NCI-H226 (cell line): ENCODE measurements around the gene ANKRD26.
A peak's percentile ranks its signal among the peaks of the same experiment; 100 is the strongest.
"Not testable (repeated sequence)": the region's sequence is repeated elsewhere in the genome, so short reads cannot be mapped to it uniquely, and the experiment has no call there.

Experiments
- DNase-seq: peaks from one replicate; pipeline ENCODE4 v3.0.0-alpha.2; 2015

Gene ANKRD26

DNA sequence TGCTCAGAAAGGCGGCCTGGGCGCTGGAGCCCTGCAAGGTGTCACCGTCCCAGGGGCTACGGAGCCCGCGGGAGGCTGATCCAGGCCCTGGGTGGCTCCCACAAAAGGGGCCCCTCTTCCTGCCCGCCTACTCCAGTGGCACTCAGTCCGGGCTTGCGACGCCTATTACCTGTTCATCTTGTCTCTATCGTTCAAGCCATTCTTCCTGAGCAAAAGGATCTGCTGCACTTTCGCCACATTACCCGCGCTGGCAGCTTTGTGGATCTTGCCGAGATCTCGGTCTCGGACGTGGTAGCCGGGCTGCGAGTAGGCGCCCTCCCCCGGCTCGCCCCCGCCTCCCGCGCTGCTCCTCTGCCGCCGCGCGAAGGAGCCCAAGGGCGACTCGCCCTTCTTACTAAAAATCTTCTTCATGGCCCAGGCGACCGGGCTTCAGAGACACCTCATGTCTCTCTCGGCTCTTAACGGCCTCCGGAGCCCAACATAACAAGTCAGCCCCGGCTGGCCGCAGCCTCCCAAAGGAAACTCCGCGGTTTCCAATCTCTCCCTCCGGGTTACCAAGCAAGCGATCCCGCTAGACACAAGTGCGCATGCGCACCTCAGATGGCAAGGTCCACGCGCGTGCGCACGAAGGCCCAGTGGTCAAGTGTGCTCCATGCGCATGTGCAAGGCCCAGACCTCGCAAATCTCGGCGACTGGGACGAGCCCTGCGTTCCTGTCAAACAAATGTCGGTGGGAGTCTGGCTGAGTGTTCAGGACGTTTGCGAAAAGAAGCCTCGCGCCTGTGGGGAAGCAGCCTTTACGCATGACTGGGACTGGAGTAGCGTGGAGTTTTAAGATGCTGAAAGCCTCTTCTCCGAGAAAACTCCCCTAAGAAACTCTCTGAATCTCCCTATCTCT is at the start of gene ANKRD26:
Gene ANKRD26 (minus strand): TSS at position 579 of the 897 bp plus-strand sequence. CDS start 168 bp downstream, at position 411.
- DNase-seq, result peak; percentile 93

DNA sequence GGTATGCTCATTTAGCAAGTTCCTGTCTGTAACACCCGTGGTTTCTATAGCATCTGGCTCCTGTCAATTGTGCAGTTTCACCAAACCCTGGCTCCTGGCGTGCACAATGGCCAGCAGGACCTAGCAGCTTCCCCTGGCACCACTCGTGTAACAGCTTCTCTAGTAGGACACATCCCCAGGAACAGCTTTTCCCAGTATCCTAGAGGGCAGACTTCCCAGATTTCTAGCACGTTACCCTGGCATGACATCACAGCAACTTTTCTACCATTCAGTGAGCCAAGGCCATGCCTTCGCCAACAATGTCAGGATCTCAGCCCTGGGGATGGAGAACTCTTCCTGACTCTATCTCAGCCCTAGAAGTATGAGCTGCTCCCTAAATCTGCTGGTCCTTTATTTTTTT is 47.4 kb upstream of the ANKRD26 start:
- no peak for DNase-seq

DNA sequence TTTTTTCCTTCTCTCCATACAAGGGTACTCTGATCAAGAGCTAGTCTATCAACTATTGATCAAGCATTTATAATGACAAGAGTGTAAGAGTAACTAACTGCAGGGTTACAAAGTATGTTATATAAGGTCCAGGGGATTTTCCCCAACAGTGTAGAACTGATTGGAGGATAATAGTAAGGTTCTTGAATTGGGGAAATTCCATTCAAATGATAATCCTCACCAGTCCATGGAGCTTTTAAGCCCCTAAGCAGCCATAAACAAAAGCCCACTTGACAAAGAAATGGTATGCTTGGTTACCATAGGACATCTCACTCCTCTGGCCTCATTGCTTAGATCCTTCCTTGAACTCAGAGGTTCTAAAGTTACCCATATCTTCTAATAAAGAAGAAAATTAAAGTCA is 45.6 kb upstream of the ANKRD26 start:
- no peak for DNase-seq

DNA sequence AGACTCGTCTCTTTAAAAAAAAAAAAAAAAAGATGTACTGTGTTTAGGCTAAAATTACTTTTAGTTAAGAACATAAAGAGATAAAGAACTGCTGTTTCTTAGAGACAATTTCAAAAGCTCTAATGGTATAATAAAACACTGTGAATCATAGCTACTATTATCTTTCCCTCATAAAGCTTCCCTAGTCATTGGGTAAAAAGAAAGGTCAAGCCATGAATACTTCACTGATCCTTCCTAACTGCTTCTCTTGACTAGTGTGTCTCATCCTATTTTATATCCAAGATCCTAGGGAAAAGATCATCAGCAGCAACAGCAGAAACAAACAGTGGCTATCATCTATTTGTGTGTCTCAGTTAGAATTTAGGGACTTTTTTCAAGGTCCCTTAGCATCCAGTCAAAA is 43.4 kb upstream of the ANKRD26 start:
- no peak for DNase-seq

- no peak for DNase-seq
Measured at GRCh38 chr10:27138277-27138676, 38.0 kb upstream of the ANKRD26 start.

- no peak for DNase-seq
Measured at GRCh38 chr10:27134371-27134770, 34.1 kb upstream of the ANKRD26 start.

DNA sequence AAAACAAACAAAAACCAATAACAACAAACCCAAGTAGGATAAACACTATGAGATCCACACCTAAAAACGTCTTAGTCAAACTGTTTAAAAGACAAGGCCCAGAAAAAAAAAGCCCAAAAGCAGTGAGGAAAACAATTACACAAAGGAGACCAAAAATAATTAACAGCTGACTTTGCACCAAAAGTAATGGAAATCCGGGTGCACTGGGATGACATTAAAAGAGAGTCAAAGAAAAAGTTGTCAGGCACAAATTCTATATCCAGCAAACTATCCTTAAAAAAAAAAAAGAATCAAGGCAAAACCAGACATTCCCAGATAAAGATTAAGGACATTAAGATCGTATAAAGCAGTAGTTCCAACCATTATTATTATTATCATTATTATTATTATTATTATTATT is 7.9 kb upstream of the ANKRD26 start:
- no peak for DNase-seq

DNA sequence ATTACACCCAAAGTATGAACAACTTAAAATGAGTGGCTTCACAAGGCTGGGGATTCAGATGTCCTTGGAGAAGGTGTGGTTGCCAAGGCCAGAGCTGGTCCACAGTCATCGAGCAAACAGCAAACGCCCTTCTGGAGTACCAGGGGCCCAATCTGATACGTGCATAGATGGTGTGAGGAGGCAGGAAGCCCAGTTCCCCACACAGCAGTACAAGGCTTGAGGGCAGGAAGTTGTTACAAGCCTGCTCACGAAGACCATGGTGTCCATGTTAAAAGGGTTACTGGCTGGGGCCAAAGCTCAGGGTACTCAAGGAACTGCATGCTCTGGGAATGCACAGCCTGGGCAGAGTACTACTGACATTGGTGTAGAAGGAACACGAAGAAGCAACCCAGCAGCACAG is 4.6 kb upstream of the ANKRD26 start:
- DNase-seq, result no peak

DNA sequence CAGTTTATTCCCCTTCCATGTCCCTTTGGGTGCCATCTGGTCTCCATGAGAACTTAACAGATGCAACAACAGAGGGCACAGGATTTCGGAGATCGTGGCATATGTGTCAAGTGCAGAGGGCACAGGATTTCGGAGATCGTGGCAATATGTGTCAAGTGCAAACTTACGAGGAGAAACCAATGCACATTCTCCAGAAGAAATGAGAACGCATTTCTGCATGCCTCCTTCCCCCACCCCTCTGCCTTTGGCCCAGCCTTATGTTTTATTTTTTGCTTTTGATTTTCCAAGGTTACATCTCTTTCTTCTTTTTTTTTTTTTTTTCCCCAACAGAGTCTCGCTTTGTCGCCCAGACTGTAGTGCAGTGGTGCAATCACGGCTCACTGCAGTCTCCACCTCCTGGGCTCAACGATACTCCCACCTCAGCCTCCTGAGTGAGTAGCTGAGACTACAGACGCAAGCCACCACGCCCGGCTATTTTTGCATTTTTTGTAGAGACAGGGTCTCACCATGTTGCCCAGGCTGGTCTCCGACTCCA is 586 bp upstream of the ANKRD26 start:
- no peak for DNase-seq

DNA sequence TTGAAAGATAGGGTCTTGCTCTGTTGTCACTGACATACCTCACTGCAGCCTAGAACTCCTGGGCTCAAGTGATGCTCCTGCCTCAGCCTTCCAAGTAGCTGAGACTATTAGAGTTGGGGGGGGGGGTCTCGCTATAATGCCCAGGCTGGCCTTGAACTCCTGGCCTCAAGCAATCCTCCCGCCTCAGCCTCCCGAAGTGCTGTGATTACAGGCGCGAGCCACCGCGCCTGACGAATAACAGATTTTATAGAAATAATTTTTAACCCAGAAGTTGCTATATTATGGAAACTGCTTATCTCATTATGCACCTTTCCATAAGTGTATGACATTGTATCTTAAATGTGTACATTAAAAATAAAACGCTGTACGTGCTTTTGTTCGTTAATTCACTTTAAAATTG is 846 bp downstream of the ANKRD26 start:
- no peak for DNase-seq

DNA sequence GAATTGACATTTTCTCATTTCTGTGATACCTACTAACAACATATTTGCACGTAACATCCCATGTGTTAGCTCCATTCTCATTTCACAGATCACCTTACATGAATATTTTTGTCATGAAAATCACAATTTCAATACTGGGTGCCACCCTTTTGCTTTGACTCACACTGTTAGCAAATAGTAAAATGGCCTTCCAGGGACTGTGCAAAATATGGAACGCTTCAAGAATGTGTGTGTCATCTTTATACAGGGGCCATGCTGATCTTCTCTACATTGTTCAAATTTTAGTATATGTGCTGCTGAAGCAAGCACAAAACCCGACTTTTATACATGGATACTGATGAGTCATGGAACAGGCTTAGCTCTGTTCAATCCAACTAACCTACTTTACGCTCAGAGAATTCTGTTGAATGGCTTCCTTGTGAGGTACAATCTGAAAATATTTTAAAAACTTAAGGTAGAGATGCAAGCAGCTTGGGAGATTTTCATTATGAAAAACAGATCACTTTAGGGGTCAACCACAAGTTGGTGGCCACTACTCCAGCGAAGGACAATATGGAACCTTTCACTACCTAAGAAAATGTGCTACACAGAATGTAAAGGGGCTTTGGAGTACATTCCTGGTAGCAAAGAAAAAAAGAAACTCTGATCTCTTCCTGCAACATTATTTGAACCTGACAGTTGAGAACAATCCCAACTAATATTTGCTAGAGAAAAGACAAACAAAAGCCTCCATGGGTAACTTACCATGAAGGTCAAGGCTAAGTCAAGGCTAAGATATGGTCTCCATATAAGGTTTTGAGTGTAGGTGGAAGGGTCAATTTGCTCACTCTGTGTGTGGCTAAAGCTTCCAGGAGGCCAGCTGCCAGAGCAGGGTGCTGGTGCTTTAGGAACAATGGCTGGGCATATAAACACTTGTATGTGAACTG is 11.9 kb downstream of the ANKRD26 start:
- no peak for DNase-seq

- no peak for DNase-seq
Measured at GRCh38 chr10:27072436-27073114, 27.7 kb downstream of the ANKRD26 start.

DNA sequence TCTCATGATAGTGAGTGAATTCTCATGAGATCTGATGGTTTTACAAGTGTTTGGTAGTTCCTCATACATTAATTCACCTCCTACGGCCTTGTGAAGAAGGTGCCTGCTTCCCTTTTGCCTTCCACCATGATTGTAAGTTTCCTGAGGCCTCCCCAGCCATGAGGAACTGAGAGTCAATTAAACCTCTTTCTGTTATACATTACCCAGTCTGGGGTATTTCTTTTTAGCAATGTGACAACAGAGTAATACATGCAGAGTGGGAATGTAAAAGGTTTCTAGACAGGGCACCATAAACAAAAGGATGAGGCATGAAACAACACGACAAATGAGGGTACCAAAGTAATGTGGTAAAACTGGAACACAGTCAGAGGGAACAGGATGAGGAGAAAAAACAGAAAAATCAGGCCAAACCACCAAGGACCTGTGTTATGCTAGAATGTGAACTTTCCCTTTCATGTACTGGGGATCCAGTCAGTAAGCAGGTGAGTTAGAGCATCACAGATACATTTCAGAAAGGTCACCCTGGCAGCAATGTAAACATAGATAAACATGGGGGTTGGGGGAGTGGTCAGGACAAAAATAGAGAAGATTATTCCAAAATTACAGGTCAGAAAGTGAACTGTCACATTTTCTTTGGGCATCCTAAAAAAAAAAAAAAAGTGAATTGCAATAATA is 31.9 kb downstream of the ANKRD26 start:
- no peak for DNase-seq

DNA sequence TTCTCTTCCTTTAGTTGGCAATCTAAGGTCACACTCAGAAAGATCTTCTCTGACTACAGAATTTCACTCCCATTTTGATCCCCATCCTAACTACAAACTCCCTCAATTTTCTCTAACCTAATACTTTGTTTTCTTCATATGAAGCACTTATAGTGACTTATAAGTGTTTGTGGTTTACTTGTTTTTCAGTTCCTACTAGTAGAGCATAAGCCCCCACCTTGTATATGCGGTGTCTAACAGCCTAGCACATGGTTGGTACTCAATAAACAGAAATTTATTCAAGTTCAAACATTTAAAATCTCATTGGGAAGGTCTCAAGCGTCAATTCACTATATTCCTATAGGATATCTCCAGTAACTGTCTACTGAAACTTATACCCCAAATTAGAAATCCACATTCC is 35.2 kb downstream of the ANKRD26 start:
- DNase-seq, result no peak

DNA sequence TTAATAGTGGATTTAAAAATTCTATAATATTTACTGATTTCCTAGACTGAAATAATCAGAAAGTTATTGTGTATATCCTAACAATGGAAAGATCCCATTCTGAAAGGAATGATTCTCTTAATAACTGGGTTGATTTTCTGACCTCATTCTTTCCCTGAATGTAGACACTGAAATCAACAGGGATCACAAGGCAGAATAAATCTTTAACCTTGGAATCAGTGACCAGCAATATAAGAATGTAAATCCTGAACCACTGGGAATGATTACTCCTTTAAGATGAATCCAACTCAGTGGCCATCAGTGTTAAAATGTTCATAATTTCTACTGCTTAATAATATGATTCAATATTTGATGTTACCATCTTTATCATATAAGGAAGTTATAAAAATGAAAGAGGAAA is 47.6 kb downstream of the ANKRD26 start:
- no peak for DNase-seq

DNA sequence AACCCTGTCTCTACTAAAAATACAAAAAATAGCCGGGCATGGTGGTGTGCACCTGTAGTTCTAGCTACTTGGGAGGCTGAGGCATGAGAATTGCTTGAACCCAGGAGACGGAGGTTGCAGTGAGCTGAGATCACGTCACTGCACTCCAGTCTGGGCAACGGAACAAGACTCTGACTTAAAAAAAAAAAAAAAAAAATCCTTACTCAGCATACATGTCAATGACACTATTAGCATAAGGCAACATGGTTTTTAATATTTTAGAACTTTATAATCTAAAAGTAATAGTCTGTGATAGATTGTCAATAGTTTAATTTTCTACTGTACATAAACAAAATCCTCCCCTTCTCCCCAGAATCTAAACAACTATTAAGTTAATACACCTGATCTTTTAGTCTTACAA is 55.0 kb downstream of the ANKRD26 start:
- not testable (repeated sequence) for DNase-seq

DNA sequence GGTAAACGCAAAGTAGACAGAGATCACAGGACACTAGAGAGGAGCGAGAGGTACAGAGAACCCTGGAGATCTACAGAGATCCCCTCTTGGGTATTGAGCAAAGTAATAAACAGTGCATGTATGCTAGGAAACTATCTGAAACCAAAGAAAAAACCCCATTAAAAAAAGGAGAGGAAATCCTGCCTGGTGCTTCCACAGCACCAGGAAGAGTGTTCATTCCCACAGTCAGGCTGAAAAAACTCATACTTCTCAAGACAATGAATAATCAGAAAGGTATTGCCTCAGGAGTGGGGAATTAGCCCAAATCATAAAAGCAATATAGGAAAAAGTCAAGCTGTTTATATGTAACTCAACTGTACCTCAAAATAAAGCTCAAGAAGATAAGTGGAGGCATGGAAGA is 59.1 kb downstream of the ANKRD26 start:
- DNase-seq, result no peak

DNA sequence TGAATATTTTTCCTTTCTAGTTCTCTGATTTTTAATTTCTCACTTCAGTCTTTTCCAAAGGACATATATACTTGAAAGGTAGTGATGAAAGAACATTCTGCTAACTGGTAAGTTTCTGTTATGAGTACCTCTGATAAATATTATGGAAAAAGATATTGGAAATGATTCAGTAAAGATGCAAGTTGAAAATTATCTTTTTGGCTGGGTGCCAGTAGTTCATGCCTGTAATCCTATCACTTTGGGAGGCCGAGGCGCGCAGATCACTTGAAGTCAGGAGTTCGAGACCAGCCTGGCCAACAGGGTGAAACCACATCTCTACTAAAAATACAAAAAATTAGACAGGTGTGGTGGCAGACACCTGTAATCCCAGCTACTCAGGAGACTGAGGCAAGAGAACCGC is 62.1 kb downstream of the ANKRD26 start:
- no peak for DNase-seq

DNA sequence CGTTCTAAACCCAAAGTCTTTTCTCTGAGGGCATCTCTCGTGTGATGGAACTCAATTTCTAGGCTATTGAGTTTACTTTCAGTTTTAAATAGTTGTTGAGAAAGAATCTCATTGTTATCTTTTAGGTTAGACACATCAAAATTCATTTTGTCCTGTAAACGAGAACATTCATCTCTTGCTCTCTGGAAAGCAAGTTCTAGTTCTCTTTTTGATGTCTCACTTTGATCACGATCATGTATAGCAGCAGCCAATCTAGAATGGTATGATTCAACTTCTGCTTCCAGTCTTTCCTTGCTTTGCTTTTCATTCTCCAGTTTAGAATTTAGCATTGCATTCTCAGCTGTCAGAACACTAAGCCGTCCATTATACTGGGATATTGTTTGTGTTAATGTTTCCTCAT is 65.1 kb downstream of the ANKRD26 start:
- DNase-seq, result no peak

DNA sequence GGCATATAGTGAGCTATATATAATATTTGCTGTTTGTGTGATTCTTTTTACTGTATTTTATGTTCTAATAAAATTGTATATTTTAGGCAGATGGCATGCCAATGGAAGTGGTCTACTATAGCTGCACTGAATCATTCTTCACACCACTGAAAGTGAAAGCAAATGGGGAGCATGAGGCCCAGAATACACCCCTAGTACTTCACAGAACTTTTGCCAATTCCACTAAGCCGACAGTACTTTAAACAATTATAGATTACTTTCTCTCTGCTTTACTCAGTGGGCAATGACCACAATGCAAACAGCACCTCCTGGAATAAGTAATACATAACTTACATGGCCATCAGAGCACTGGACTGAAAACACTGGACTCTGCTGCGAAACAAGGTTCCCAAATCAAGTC is 70.2 kb downstream of the ANKRD26 start:
- no peak for DNase-seq

DNA sequence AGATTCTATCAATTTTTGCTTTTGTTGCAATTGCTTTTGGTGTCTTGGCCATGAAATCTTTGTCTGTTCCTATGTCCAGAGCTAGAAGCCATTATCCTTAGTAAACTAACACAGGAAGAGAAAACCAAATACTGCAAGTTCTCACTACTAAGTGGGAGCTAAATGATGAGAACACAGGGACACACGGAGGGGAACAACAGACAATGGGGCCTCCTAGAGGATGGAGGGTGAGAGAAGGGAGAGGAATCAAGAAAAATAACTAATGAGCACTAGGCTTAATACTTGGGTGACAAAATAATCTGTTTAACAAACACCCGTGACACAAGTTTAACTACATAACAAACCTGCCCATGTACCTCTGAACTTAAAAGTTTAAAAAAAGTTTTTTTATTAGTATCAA is 78.2 kb downstream of the ANKRD26 start:
- no peak for DNase-seq

GRCh38 chr10:27020243-27020642 is 80.1 kb downstream of the ANKRD26 start:
- no peak for DNase-seq
